Measurements from ENCODE around the gene GLRA3.

The GLRA3 gene

DNA sequence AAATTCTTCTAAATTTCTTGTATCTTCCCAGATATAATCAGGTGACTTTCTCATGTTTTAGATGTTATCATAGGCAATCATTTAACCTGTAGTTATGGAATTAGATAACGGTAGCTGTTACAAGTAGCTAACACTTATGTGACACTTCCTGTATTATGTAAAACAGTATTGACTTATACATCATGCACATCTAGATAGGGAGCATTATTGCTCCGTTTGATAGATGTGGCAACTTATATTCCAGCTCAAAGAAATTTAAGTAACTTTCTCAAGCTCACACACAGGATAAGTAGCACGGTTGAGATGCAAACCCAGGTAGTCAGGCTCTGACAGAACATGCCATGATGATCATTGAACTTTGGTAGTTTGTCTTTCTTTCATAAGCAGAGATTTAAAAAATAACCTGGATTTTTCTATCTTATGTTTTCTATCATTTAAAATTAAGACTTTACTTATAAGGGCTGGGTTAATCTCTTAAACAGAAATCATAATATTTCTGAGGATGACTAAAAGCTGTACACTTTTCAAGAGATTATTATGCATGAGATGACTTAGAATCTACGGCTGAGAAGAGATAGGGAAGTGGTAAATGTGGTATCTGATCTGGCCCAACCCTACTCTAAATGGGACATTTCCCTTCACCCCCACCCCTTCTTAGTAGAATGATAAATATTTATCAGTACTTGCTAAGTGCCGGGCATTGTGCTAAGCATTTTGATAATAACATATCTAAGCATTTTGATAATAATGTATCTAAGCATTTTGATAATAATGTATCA is 237.6 kb downstream of the GLRA3 start:
- DNase-seq = no peak

DNA sequence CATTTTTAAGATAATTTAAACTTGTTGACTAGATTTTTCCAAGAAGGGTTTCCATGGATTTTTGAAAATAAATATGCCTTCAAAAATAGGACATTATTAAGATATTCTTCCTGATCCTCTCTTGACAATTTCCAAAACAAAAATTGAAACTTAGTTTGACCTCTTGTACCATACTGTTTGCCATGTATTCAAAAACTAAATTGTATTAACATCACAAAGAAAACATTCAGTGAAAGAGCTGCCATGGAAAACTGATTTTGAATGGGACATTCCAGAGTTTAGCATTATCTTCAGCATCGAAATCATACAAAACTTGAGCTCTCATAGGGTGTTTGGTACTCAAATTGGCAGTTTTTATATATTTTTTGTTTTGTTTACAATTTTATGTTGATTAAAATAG is 238.7 kb downstream of the GLRA3 start:
- DNase-seq = no peak
